Occipital lobe (tissue), 2 donors: ENCODE data around the gene VPS51. TPM values are rescaled to one million over a fixed set of nuclear protein-coding genes. Genes with fewer than 3 reads are reported as not detected.

Experiments used
- DNase-seq: peaks from one replicate; lab custom pipeline; 2025; lab: John Stamatoyannopoulos, UW
- total RNA-seq: library from RNA; depleted of rRNA; stranded (reverse); fragments of >200 nt; gene quantifications from one replicate; pipeline ENCODE4 v1.2.3, GENCODE V29; 2014

The VPS51 gene
- total RNA-seq, 1 donor from 2014 or later, result 215 TPM

- DNase-seq, result no peak
These were observed 23.9 kb upstream of the VPS51 start for GRCh38 chr11:65071907-65072630.

- DNase-seq, result no peak
These were observed 23.4 kb upstream of the VPS51 start for GRCh38 chr11:65072631-65072966.

- DNase-seq, result no peak
These were observed 18.6 kb upstream of the VPS51 start for GRCh38 chr11:65077451-65077850.

- no peak for DNase-seq
These were observed 17.9 kb upstream of the VPS51 start for GRCh38 chr11:65078151-65078550.

- DNase-seq, result no peak
These were observed 17.1 kb upstream of the VPS51 start for GRCh38 chr11:65078786-65079342.

GRCh38 chr11:65083134-65083833 lies 12.7 kb upstream of the VPS51 start:
- DNase-seq, result no peak

GRCh38 chr11:65083834-65084597 lies 12.0 kb upstream of the VPS51 start, which contains the start of the genes CDCA5 and ZFPL1:
CDCA5 (minus strand) TSS chr11:65084040; CDS start chr11:65083978, 62 bp downstream.
ZFPL1 (plus strand) TSS chr11:65084222; CDS start chr11:65084699, 477 bp downstream.
- DNase-seq, result peak; percentile 91

- no peak for DNase-seq
These were observed 11.2 kb upstream of the VPS51 start for GRCh38 chr11:65084598-65085375.

GRCh38 chr11:65085446-65085845 lies 10.6 kb upstream of the VPS51 start:
- no peak for DNase-seq

GRCh38 chr11:65086809-65087208 lies 9.2 kb upstream of the VPS51 start:
- no peak for DNase-seq

GRCh38 chr11:65087216-65087615 lies 8.8 kb upstream of the VPS51 start:
- no peak for DNase-seq

GRCh38 chr11:65087827-65088226 lies 8.2 kb upstream of the VPS51 start:
- no peak for DNase-seq

- DNase-seq, result no peak
These were observed 6.4 kb upstream of the VPS51 start for GRCh38 chr11:65089621-65090020.

- no peak for DNase-seq
These were observed 5.4 kb upstream of the VPS51 start for GRCh38 chr11:65090628-65091027.

- no peak for DNase-seq
These were observed 587 bp upstream of the VPS51 start for GRCh38 chr11:65095427-65095826.

GRCh38 chr11:65096926-65097325 lies 912 bp downstream of the VPS51 start:
- no peak for DNase-seq

GRCh38 chr11:65100674-65101350 lies 4.8 kb downstream of the VPS51 start:
- no peak for DNase-seq

- no peak for DNase-seq
These were observed 6.4 kb downstream of the VPS51 start for GRCh38 chr11:65102142-65103095.

GRCh38 chr11:65103476-65103875 lies 7.5 kb downstream of the VPS51 start:
- no peak for DNase-seq
